Sigmoid colon (tissue), 7 donors: ENCODE results near the gene RFT1. TPM values are rescaled to one million over a fixed set of nuclear protein-coding genes. Genes with fewer than 3 reads are reported as not detected.
A peak's percentile ranks its signal among the peaks of the same experiment; 100 is the strongest.

Experiments used
- DNase-seq: peaks from one replicate; pipeline ENCODE4 v3.0.0-alpha.2; 2019
- H3K27ac ChIP-seq, 4 donors: fragments of 200-600 bp; sonication (generic); one replicate each; pipeline ENCODE4 v1.5.1; 2016 to 2019; ENCODE audit warnings: mild to moderate bottlenecking in 1 of 4
- H3K27me3 ChIP-seq, 3 donors: fragments of 200-600 bp; sonication (generic); one replicate each; pipeline ENCODE4 v1.5.1; 2019; ENCODE audit warnings: mild to moderate bottlenecking in 1 of 3
- H3K36me3 ChIP-seq, 4 donors: fragments of 200-600 bp; sonication (generic); one replicate each; pipeline ENCODE4 v1.5.1; 2016 to 2019
- H3K4me1 ChIP-seq, 4 donors: fragments of 200-600 bp; sonication (generic); one replicate each; pipeline ENCODE4 v1.5.1; 2017 to 2019
- H3K4me3 ChIP-seq, 4 donors: fragments of 200-600 bp; sonication (generic); one replicate each; pipeline ENCODE4 v1.5.1; 2017 to 2019; ENCODE audit warnings: mild to moderate bottlenecking in 2 of 4, moderate library complexity in 1 of 4
- H3K9me3 ChIP-seq, 4 donors: fragments of 200-600 bp in 3 of 4; sonication (generic) in 3 of 4; one replicate each; pipeline versions ENCODE4 v1.5.1 to v1.6.1; 2013 to 2019
- CTCF ChIP-seq, 4 experiments: fragments of 450-650 bp in 3 of 4; fragments of 200-600 bp in 1 of 4; IDR thresholded peaks; one replicate each; pipeline ENCODE4 v1.5.1; 2016 to 2019; ENCODE audit warnings: antibody characterized with exemption in 4 of 4, mild to moderate bottlenecking in 3 of 4, moderate library complexity in 2 of 4
- EP300 ChIP-seq, 4 donors: sonication (generic); formaldehyde crosslinking; IDR thresholded peaks; one replicate each; pipeline ENCODE4 v1.6.1; 2017; ENCODE audit warnings: antibody characterized with exemption in 4 of 4
- POLR2A ChIP-seq, 2 donors: fragments of 450-650 bp; IDR thresholded peaks; one replicate each; pipeline ENCODE4 v1.6.1; 2016; ENCODE audit warnings: antibody characterized with exemption in 2 of 2, mild to moderate bottlenecking in 2 of 2, moderate library complexity in 2 of 2
- POLR2AphosphoS5 ChIP-seq, 4 donors: sonication (generic); formaldehyde crosslinking; IDR thresholded peaks; one replicate each; pipeline ENCODE4 v1.6.1; 2017; ENCODE audit warnings: antibody characterized with exemption in 4 of 4
- WGBS, 2 donors: extraction: QIAGEN DNeasy Blood & Tissue Kit; methylation state at CpG; one replicate each; pipeline ENCODE4 v1.1.7; 2013; 5-methylcytosine and 5-hydroxymethylcytosine counted together
- intact Hi-C: fragments of 100-400 bp; cut with DNase I; formaldehyde crosslinking; loops from one replicate; pipeline ENCODE4 v1.15.1; 2023
- polyA plus RNA-seq, 3 donors: library from polyadenylated mRNA; stranded (reverse); fragments of 200-250 nt; gene quantifications; one replicate each; pipeline ENCODE4 v1.2.3, GENCODE V29; 2013
- total RNA-seq, 4 donors: library from RNA; depleted of rRNA; stranded (reverse); fragments of >200 nt; gene quantifications; one replicate each; pipeline ENCODE4 v1.1.0, GENCODE V29; 2016
- donor health status: healthy with polysubstance abuse.
- donor health status: Bipolar disorder and iron deficiency.
- donor health status: healthy.

RFT1 gene
- total and polyA plus RNA-seq, 7 donors: 3.0 to 13.2 (median 6.3) TPM

GRCh38 chr3:53149699-53150098 is 19.5 kb upstream of the RFT1 start:
- Histone ChIP-seq H3K27ac (no peak overlapping the region), H3K4me1 (no peaks in the 10 kb centered on the region), H3K9me3 (no peaks in the 10 kb centered on the region), H3K4me3 (no peak overlapping the region), H3K36me3 (no peaks in the 10 kb centered on the region), H3K27me3 (peaks cover 0 to 3% (median 0%) of the 10 kb centered on the region in 3 donors)
- DNase-seq: no peak
- no peak for TF ChIP-seq POLR2AphosphoS5 (IDR thresholded peaks at IDR 0.05)
- TF ChIP-seq POLR2A (IDR thresholded peaks at IDR 0.05): no peak
- TF ChIP-seq CTCF (IDR thresholded peaks at IDR 0.05): no peak
- TF ChIP-seq EP300 (IDR thresholded peaks at IDR 0.05): no peak
- WGBS, 2 donors: 86 to 91% methylated on average over 4 of the region's 4 CpGs
- intact Hi-C loops: no loop called here

- 91 to 93% methylated on average over 13 of the region's 13 CpGs for whole genome bisulfite sequencing, 2 donors
- DNase-seq: no peak
These were observed 18.9 kb upstream of the RFT1 start for GRCh38 chr3:53149006-53149690.

GRCh38 chr3:53147903-53148400 is 17.7 kb upstream of the RFT1 start:
- H3K4me3 ChIP-seq: no peak overlapping the region
- TF ChIP-seq CTCF (IDR thresholded peaks at IDR 0.05): no peak
- TF ChIP-seq POLR2A (IDR thresholded peaks at IDR 0.05): no peak
- no peak for TF ChIP-seq EP300 (IDR thresholded peaks at IDR 0.05)
- TF ChIP-seq POLR2AphosphoS5 (IDR thresholded peaks at IDR 0.05): no peak
- WGBS, 2 donors: 25 to 80% methylated on average over 2 of the region's 2 CpGs
- H3K9me3 ChIP-seq: no peaks in the 10 kb centered on the region
- no peaks in the 10 kb centered on the region for H3K27me3 ChIP-seq
- H3K4me1 ChIP-seq: no peaks in the 10 kb centered on the region
- H3K36me3 ChIP-seq: no peaks in the 10 kb centered on the region
- intact Hi-C loops: no loop called here
- no peak for DNase-seq
- H3K27ac ChIP-seq: no peak overlapping the region

More at GRCh38 chr3:53149006-53149690, 18.9 kb upstream of the RFT1 start:
- no peak overlapping the region for H3K4me3 ChIP-seq
- TF ChIP-seq POLR2AphosphoS5 (IDR thresholded peaks at IDR 0.05) (no peak), EP300 (IDR thresholded peaks at IDR 0.05) (no peak), CTCF (IDR thresholded peaks at IDR 0.05) (no peak), POLR2A (IDR thresholded peaks at IDR 0.05) (no peak)
- no peak overlapping the region for H3K27ac ChIP-seq
- H3K9me3 ChIP-seq: no peaks in the 10 kb centered on the region
- no peaks in the 10 kb centered on the region for H3K36me3 ChIP-seq
- intact Hi-C loops: no loop called here
- no peaks in the 10 kb centered on the region for H3K4me1 ChIP-seq
- no peaks in the 10 kb centered on the region for H3K27me3 ChIP-seq

- peak; percentile 40 for DNase-seq
- Histone ChIP-seq H3K4me1 (no peaks in the 10 kb centered on the region), H3K27me3 (no peaks in the 10 kb centered on the region), H3K4me3 (no peak overlapping the region), H3K9me3 (no peaks in the 10 kb centered on the region), H3K36me3 (no peaks in the 10 kb centered on the region), H3K27ac (no peak overlapping the region)
- no peak for TF ChIP-seq CTCF (IDR thresholded peaks at IDR 0.05)
- no peak for TF ChIP-seq POLR2AphosphoS5 (IDR thresholded peaks at IDR 0.05)
- intact Hi-C loops: no loop called here
- WGBS, 2 donors: 76 to 84% methylated on average over 11 of the region's 11 CpGs
These were observed 17.1 kb upstream of the RFT1 start for GRCh38 chr3:53147151-53147902.
